ENCODE measurements around the gene NANOS3. TPM values are rescaled to one million over a fixed set of nuclear protein-coding genes. Genes with fewer than 3 reads are reported as not detected.
"Not testable (repeated sequence)": the region's sequence is repeated elsewhere in the genome, so short reads cannot be mapped to it uniquely, and the experiment has no call there.

Gene NANOS3
- total RNA-seq, 2 donors from 2014 or later = 1.0 to 1.2 TPM

GRCh38 chr19:13841962-13842290, 35.0 kb upstream of the NANOS3 start:
- no peak for DNase-seq
- intact Hi-C loops (cut with DNase I) = loop anchor here in 1 of 2 donors (10.0 kb wide), 1 partner anchor 687 kb away; the partner anchor contains the start of genes IER2 and STX10
- no peak for ATAC-seq

GRCh38 chr19:13842291-13843103, 34.4 kb upstream of the NANOS3 start:
- DNase-seq = peak; percentile 91
- peak; percentile 8 to 31 for ATAC-seq
- intact Hi-C loops (cut with DNase I) = loop anchor here in 1 of 2 donors (10.0 kb wide), 1 partner anchor 688 kb away; the partner anchor contains the start of genes IER2 and STX10

GRCh38 chr19:13843104-13843921, 33.6 kb upstream of the NANOS3 start:
- ATAC-seq (no peak), DNase-seq (peak; percentile 81)
- intact Hi-C loops (cut with DNase I) = loop anchor here in 1 of 2 donors (10.0 kb wide), 1 partner anchor 689 kb away; the partner anchor contains the start of genes IER2 and STX10

- ATAC-seq = no peak
- intact Hi-C loops (cut with DNase I) = loop anchor here in 1 of 2 donors (10.0 kb wide), 1 partner anchor 689 kb away; the partner anchor contains the start of genes IER2 and STX10
- DNase-seq = no peak
Measured at GRCh38 chr19:13844130-13844631, 32.8 kb upstream of the NANOS3 start.

GRCh38 chr19:13846557-13847406, 30.2 kb upstream of the NANOS3 start:
- intact Hi-C loops (cut with DNase I) = loop anchor here in 1 of 2 donors (10.0 kb wide), 1 partner anchor 692 kb away; the partner anchor contains the start of genes IER2 and STX10
- ATAC-seq = peak; percentile 43 to 63

GRCh38 chr19:13847407-13848339, 29.3 kb upstream of the NANOS3 start:
- ATAC-seq (peak; percentile 70 to 73), DNase-seq (peak; percentile 97)
- intact Hi-C loops (cut with DNase I) = loop anchor here in 1 of 2 donors (10.0 kb wide), 1 partner anchor 693 kb away; the partner anchor contains the start of genes IER2 and STX10

More at GRCh38 chr19:13846557-13847406, 30.2 kb upstream of the NANOS3 start:
- DNase-seq = peak; percentile 94

- ATAC-seq (no peak), DNase-seq (no peak)
- intact Hi-C loops (cut with DNase I) = loop anchor here in 1 of 2 donors (10.0 kb wide), 1 partner anchor 694 kb away; the partner anchor contains the start of genes IER2 and STX10
Measured at GRCh38 chr19:13848340-13848677, 28.6 kb upstream of the NANOS3 start.

GRCh38 chr19:13848798-13849676, 27.9 kb upstream of the NANOS3 start:
- intact Hi-C loops (cut with DNase I) = loop anchor here in 1 of 2 donors (10.0 kb wide), 1 partner anchor 694 kb away; the partner anchor contains the start of genes IER2 and STX10
- ATAC-seq (no peak), DNase-seq (no peak)

GRCh38 chr19:13849991-13850909, 26.7 kb upstream of the NANOS3 start:
- DNase-seq (peak; percentile 89), ATAC-seq (peak; percentile 38 to 55)
- intact Hi-C loops (cut with DNase I) = loop anchor here (10.0 kb wide), 2 partner anchors 695 to 795 kb away; partner anchors contain the start of genes IER2 (in 1 of the 2) and STX10 (in 1 of the 2)

GRCh38 chr19:13850910-13851733, 25.8 kb upstream of the NANOS3 start:
- ATAC-seq (peak; percentile 32 to 66), DNase-seq (peak; percentile 92)
- intact Hi-C loops (cut with DNase I) = loop anchor here in 1 of 2 donors (10.0 kb wide), 1 partner anchor 796 kb away; no protein-coding TSS in a partner anchor

GRCh38 chr19:13851734-13852114, 25.2 kb upstream of the NANOS3 start:
- intact Hi-C loops (cut with DNase I) = loop anchor here in 1 of 2 donors (10.0 kb wide), 1 partner anchor 797 kb away; no protein-coding TSS in a partner anchor
- ATAC-seq, DNase-seq: not testable (repeated sequence)

- intact Hi-C loops (cut with DNase I) = loop anchor here in 1 of 2 donors (10.0 kb wide), 1 partner anchor 797 kb away; no protein-coding TSS in a partner anchor
- not testable (repeated sequence) for ATAC-seq
Measured at GRCh38 chr19:13852171-13852707, 24.7 kb upstream of the NANOS3 start.

GRCh38 chr19:13856497-13856896, 20.4 kb upstream of the NANOS3 start:
- DNase-seq (no peak), ATAC-seq (no peak)
- intact Hi-C loops (cut with DNase I) = loop anchor here in 1 of 2 donors (10.0 kb wide), 1 partner anchor 802 kb away; no protein-coding TSS in a partner anchor

More at GRCh38 chr19:13852171-13852707, 24.7 kb upstream of the NANOS3 start:
- not testable (repeated sequence) for DNase-seq

Data from left cardiac atrium (tissue), 4 donors.